Upper lobe of left lung (tissue), 4 donors: ENCODE results near the gene STN1.

Source experiments
- CTCF ChIP-seq, 6 experiments: fragments of 450-650 bp in 4 of 6; fragments of 200-600 bp in 2 of 6; sonication (generic) in 2 of 6; IDR thresholded peaks; one replicate each; pipeline ENCODE4 v1.5.1; 2016 to 2019; ENCODE audit warnings: antibody characterized with exemption in 6 of 6
- EP300 ChIP-seq, 4 donors: sonication (generic); formaldehyde crosslinking; IDR thresholded peaks; one replicate each; pipeline ENCODE4 v1.5.1; 2017; ENCODE audit warnings: antibody characterized with exemption in 4 of 4, control low read depth in 2 of 4
- POLR2A ChIP-seq, 4 donors: fragments of 450-650 bp; IDR thresholded peaks; one replicate each; pipeline ENCODE4 v1.5.1; 2016 to 2017; ENCODE audit warnings: antibody characterized with exemption in 4 of 4, mild to moderate bottlenecking in 2 of 4
- POLR2AphosphoS5 ChIP-seq, 2 donors: sonication (generic); formaldehyde crosslinking; IDR thresholded peaks; one replicate each; pipeline ENCODE4 v1.5.1; 2017; ENCODE audit warnings: antibody characterized with exemption in 2 of 2

- no peak for TF ChIP-seq POLR2A (IDR thresholded peaks at IDR 0.05)
- TF ChIP-seq CTCF (IDR thresholded peaks at IDR 0.05) = no peak
- no peak for TF ChIP-seq POLR2AphosphoS5 (IDR thresholded peaks at IDR 0.05)
- no peak for TF ChIP-seq EP300 (IDR thresholded peaks at IDR 0.05)
These were observed 23.8 kb upstream of the STN1 start for GRCh38 chr10:103941801-103942200.
